Thyroid gland (tissue), 4 donors: ENCODE results near the gene KIR3DL1. TPM values are rescaled to one million over a fixed set of nuclear protein-coding genes. Genes with fewer than 3 reads are reported as not detected.

Experiments used
- DNase-seq, 2 donors: peaks; one replicate each; pipeline ENCODE4 v3.0.0-alpha.2; 2019
- H3K27ac ChIP-seq, 3 donors: fragments of 200-600 bp; sonication (generic); 1 replicate in 2 of 3; 2 replicates in 1 of 3; pipeline ENCODE4 v1.5.1; 2016 to 2019; ENCODE audit warnings: mild to moderate bottlenecking in 1 of 3, moderate library complexity in 1 of 3
- H3K27me3 ChIP-seq: fragments of 200-600 bp; sonication (generic); one replicate; pipeline ENCODE4 v1.5.1; 2019
- H3K36me3 ChIP-seq, 2 donors: fragments of 200-600 bp; sonication (generic); one replicate each; pipeline ENCODE4 v1.5.1; 2016 to 2019
- H3K4me1 ChIP-seq, 2 donors: fragments of 200-600 bp; sonication (generic); one replicate each; pipeline ENCODE4 v1.5.1; 2017 to 2019
- H3K4me3 ChIP-seq, 3 donors: fragments of 200-600 bp; sonication (generic); replicated peaks in 1 of 3; 1 replicate in 2 of 3; 2 replicates in 1 of 3; pipeline ENCODE4 v1.5.1; 2016; ENCODE audit warnings: mild to moderate bottlenecking in 1 of 3
- H3K9me3 ChIP-seq: fragments of 200-600 bp; sonication (generic); one replicate; pipeline ENCODE4 v1.5.1; 2017
- POLR2A ChIP-seq, 2 donors: fragments of 450-650 bp; IDR thresholded peaks; one replicate each; pipeline ENCODE4 v1.6.1; 2017; ENCODE audit warnings: antibody characterized with exemption in 2 of 2, mild to moderate bottlenecking in 2 of 2, moderate library complexity in 1 of 2
- WGBS, 2 donors: methylation state at CpG; one replicate each; pipeline ENCODE4 v1.1.5; 2017; 5-methylcytosine and 5-hydroxymethylcytosine counted together
- intact Hi-C: fragments of 100-400 bp; cut with DNase I; formaldehyde crosslinking; loops from one replicate; pipeline ENCODE4 v1.15.1; 2023
- total RNA-seq, 4 donors: library from RNA; depleted of rRNA; stranded (reverse); fragments of >200 nt; gene quantifications; one replicate each; pipeline ENCODE4 v1.2.3, GENCODE V29; 2016
- TF ChIP-seq, protein P1 (sequence below), 6 experiments: fragments of 200-600 bp in 3 of 6; fragments of 450-650 bp in 3 of 6; sonication (generic) in 3 of 6; IDR thresholded peaks; one replicate each; pipeline ENCODE4 v1.5.1; 2016 to 2019; ENCODE audit warnings: antibody characterized with exemption in 6 of 6, mild to moderate bottlenecking in 2 of 6, inconsistent platforms in 1 of 6, moderate library complexity in 1 of 6

Gene KIR3DL1
- total RNA-seq, 4 donors from 2014 or later, result not detected

DNA sequence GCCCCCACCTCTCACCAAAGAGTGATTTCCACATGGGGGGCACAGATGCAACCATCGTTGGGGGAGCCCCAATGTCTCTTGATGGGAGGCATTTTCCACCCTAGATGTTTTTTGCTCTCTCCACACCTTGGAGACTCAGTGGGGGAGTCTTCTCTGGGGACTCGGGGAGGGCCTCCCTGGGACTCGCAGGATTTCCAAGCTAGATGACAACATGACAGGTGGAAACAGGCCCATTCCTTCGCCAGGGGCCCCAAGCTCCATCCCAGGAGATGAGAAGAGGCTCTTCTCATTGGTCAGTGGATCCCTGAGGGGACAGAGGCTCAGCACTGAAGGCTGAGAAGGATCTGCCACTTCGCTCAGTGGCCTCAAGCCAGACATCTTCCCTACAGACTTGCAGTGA is 25.6 kb upstream of the KIR3DL1 start:
- Histone ChIP-seq H3K4me3 (no peak overlapping the region), H3K9me3 (no peaks in the 10 kb centered on the region), H3K4me1 (no peaks in the 10 kb centered on the region), H3K27ac (no peak overlapping the region), H3K27me3 (no peaks in the 10 kb centered on the region), H3K36me3 (no peaks in the 10 kb centered on the region)
- TF ChIP-seq, protein P1, sequence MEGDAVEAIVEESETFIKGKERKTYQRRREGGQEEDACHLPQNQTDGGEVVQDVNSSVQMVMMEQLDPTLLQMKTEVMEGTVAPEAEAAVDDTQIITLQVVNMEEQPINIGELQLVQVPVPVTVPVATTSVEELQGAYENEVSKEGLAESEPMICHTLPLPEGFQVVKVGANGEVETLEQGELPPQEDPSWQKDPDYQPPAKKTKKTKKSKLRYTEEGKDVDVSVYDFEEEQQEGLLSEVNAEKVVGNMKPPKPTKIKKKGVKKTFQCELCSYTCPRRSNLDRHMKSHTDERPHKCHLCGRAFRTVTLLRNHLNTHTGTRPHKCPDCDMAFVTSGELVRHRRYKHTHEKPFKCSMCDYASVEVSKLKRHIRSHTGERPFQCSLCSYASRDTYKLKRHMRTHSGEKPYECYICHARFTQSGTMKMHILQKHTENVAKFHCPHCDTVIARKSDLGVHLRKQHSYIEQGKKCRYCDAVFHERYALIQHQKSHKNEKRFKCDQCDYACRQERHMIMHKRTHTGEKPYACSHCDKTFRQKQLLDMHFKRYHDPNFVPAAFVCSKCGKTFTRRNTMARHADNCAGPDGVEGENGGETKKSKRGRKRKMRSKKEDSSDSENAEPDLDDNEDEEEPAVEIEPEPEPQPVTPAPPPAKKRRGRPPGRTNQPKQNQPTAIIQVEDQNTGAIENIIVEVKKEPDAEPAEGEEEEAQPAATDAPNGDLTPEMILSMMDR (IDR thresholded peaks at IDR 0.05), result no peak
- no peak for TF ChIP-seq POLR2A (IDR thresholded peaks at IDR 0.05)
- WGBS, 2 donors, result 58 to 62% methylated on average over 5 of the region's 5 CpGs
- intact Hi-C loops, result no loop called here
- DNase-seq, result no peak

DNA sequence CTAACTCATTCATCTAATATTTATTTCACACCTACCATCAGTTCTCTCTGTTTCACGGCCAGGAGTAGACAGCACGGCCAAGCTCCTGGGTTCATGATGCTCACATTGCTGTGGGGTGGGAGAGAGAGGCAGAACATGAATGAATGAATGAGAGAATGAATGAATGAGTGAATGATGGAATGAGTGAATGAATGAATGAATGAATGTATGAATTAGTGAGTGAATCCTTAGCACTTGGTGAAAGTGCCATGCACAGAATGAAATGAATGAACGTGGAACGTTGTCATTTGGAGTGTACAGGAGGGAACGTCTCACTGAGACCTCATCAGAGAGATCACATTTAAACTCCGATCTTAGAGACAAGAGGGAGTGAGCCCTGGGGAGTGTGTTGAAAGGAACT is 24.8 kb upstream of the KIR3DL1 start:
- no peak for DNase-seq
- H3K36me3 ChIP-seq, result no peaks in the 10 kb centered on the region
- no peaks in the 10 kb centered on the region for H3K27me3 ChIP-seq
- H3K4me3 ChIP-seq, result no peak overlapping the region
- 73 to 76% methylated on average over 6 of the region's 6 CpGs for WGBS, 2 donors
- no peak for TF ChIP-seq POLR2A (IDR thresholded peaks at IDR 0.05)
- TF ChIP-seq, protein P1 (IDR thresholded peaks at IDR 0.05), result no peak
- H3K27ac ChIP-seq, result no peak overlapping the region
- H3K9me3 ChIP-seq, result no peaks in the 10 kb centered on the region
- no peaks in the 10 kb centered on the region for H3K4me1 ChIP-seq
- intact Hi-C loops, result no loop called here

DNA sequence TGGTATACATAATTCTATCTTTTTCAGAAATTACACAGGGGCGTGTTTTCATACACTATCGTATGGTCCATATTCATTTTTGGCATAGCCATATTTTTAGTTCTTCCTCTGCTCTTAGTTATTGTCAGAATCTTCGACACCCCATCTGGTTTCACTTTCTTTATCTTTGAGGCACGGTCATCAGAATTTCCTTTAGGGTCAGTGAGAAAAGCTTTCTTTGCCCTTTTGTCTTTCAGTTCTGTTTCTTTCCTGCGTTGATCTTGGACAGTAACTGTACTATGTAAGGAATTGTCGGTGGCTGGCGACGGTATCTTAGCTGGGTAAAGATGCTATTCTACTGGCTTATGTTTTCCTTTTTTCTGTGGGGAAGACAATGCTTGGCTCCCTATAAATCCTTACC is 23.5 kb upstream of the KIR3DL1 start:
- WGBS, 2 donors, result 60 to 62% methylated on average over 8 of the region's 8 CpGs
- Histone ChIP-seq H3K27me3 (no peaks in the 10 kb centered on the region), H3K27ac (no peak overlapping the region), H3K36me3 (no peaks in the 10 kb centered on the region), H3K9me3 (no peaks in the 10 kb centered on the region), H3K4me1 (no peaks in the 10 kb centered on the region), H3K4me3 (no peak overlapping the region)
- TF ChIP-seq, protein P1 (IDR thresholded peaks at IDR 0.05), result no peak
- TF ChIP-seq POLR2A (IDR thresholded peaks at IDR 0.05), result no peak
- no peak for DNase-seq
- intact Hi-C loops, result no loop called here

DNA sequence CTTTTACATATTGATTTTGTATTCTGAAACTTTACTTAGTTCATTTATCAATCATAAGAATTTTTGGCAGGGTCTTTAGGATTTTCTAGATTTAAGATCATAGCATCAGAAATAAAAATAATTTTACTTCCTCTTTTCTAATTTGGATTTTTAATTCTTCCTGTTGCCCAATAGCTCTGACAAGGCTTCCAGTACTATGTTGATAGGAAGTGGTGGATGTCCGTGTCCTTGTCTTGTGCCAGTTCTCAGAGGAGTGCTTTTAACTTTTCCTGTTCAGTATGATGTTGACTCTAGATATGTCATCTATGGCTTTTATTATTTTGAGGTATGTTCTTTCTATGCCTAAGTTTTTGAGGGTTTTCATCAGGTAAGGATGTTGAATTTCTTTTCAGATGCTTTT is 20.5 kb upstream of the KIR3DL1 start:
- intact Hi-C loops, result no loop called here
- Histone ChIP-seq H3K4me3 (no peak overlapping the region), H3K36me3 (no peaks in the 10 kb centered on the region), H3K9me3 (no peaks in the 10 kb centered on the region), H3K4me1 (no peaks in the 10 kb centered on the region), H3K27ac (peak overlapping the region in 1 of 3 donors; percentile 19), H3K27me3 (no peaks in the 10 kb centered on the region)
- TF ChIP-seq, protein P1 (IDR thresholded peaks at IDR 0.05), result no peak
- no peak for TF ChIP-seq POLR2A (IDR thresholded peaks at IDR 0.05)
- 59 to 70% methylated on average over 1 of the region's 1 CpG for WGBS, 2 donors
- DNase-seq, result no peak

DNA sequence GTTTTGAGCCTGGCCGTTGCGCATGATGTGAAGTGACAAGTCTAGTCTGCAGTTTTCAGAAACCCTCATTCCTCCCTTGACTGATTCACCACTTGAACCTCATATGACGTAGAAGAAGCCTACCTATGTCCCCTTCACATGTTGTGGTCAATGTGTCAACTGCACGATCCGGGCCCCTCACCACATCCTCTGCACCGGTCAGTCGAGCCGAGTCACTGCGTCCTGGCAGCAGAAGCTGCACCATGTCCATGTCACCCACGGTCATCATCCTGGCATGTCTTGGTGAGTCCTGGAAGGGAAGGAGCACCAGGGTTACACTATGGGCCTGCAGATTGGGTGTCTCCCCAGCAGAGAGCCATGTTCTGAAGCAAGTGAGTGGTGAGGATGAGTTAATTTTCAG is 12.9 kb upstream of the KIR3DL1 start, which contains the start of gene KIR2DL4:
Gene KIR2DL4, plus strand, starts transcription at position 201 of the 400 bp plus-strand sequence. Its CDS starts 42 bp downstream, at position 243.
- WGBS, 2 donors, result 89 to 93% methylated on average over 10 of the region's 10 CpGs
- Histone ChIP-seq H3K9me3 (no peaks in the 10 kb centered on the region), H3K27me3 (no peaks in the 10 kb centered on the region), H3K36me3 (no peaks in the 10 kb centered on the region), H3K27ac (no peak within 1 kb of the TSS), H3K4me3 (no peak within 1 kb of the TSS), H3K4me1 (no peaks in the 10 kb centered on the region)
- no peak for DNase-seq
- intact Hi-C loops, result no loop called here
- TF ChIP-seq POLR2A (IDR thresholded peaks at IDR 0.05), result no peak
- TF ChIP-seq, protein P1 (IDR thresholded peaks at IDR 0.05), result no peak
